ENCODE data around the gene PDCD4.

The PDCD4 gene

GRCh38 chr10:110857265-110858171 is 14.2 kb upstream of the PDCD4 start:
- no peaks in the 10 kb centered on the region for H3K36me3 ChIP-seq (replicated peaks; ENCODE audit: insufficient read depth, low read length)
- H3K4me1 ChIP-seq (ENCODE audit: low read length), result peaks cover 74% of the 10 kb centered on the region
- peak; percentile 57 for DNase-seq

GRCh38 chr10:110858297-110858934 is 13.3 kb upstream of the PDCD4 start:
- Histone ChIP-seq H3K9me2 (replicated peaks; ENCODE audit: insufficient read depth, low read length) (no peaks in the 10 kb centered on the region), H3K4me3 (ENCODE audit: low read length) (no peak overlapping the region), H3K27me3 (replicated peaks; ENCODE audit: insufficient read depth, low read length) (no peaks in the 10 kb centered on the region), H3K36me3 (replicated peaks; ENCODE audit: insufficient read depth, low read length) (no peaks in the 10 kb centered on the region), H3K4me1 (ENCODE audit: low read length) (peaks cover 74% of the 10 kb centered on the region), H2AFZ (ENCODE audit: low read length) (peak overlapping the region; percentile 49; the same call in 1 of the 2 replicates), H3K9me3 (replicated peaks; ENCODE audit: insufficient read depth, low read length) (no peaks in the 10 kb centered on the region), H3K9ac (ENCODE audit: low read length) (no peak overlapping the region; the same call in 1 of the 2 replicates), H3K4me2 (ENCODE audit: low read depth, low read length) (peak overlapping the region; percentile 22), H3K27ac (ENCODE audit: low read length) (peak overlapping the region; percentile 97), H3F3A (ENCODE audit: insufficient read depth, low read length) (peaks cover 56% of the 10 kb centered on the region), H3K79me2 (ENCODE audit: low read length) (no peaks in the 10 kb centered on the region), H4K20me1 (ENCODE audit: insufficient read depth, low read length) (no peaks in the 10 kb centered on the region)
- DNase-seq, result peak; percentile 55
- TF ChIP-seq CTCF (IDR thresholded peaks at IDR 0.05; ENCODE audit: low read length), result no peak
- no peak for TF ChIP-seq EZH2 (optimal IDR thresholded peaks at IDR 0.05; ENCODE audit: low read depth, low read length)
- no peak for TF ChIP-seq EZH2phosphoT487 (IDR thresholded peaks at IDR 0.05; ENCODE audit: low read length)

More at GRCh38 chr10:110857265-110858171, 14.2 kb upstream of the PDCD4 start:
- H3K4me3 ChIP-seq (ENCODE audit: low read length), result no peak overlapping the region
- H3K9me3 ChIP-seq (replicated peaks; ENCODE audit: insufficient read depth, low read length), result no peaks in the 10 kb centered on the region
- TF ChIP-seq EZH2phosphoT487 (IDR thresholded peaks at IDR 0.05; ENCODE audit: low read length) (no peak), EZH2 (optimal IDR thresholded peaks at IDR 0.05; ENCODE audit: low read depth, low read length) (no peak), CTCF (IDR thresholded peaks at IDR 0.05; ENCODE audit: low read length) (no peak)
- no peaks in the 10 kb centered on the region for H3K9me2 ChIP-seq (replicated peaks; ENCODE audit: insufficient read depth, low read length)
- peaks cover 54% of the 10 kb centered on the region for H3F3A ChIP-seq (ENCODE audit: insufficient read depth, low read length)
- H2AFZ ChIP-seq (ENCODE audit: low read length), result peak overlapping the region; percentile 49
- no peaks in the 10 kb centered on the region for H3K27me3 ChIP-seq (replicated peaks; ENCODE audit: insufficient read depth, low read length)
- H3K27ac ChIP-seq (ENCODE audit: low read length), result peak overlapping the region; percentile 97
- H3K4me2 ChIP-seq (ENCODE audit: low read depth, low read length), result peak overlapping the region; percentile 22
- peak overlapping the region; percentile 16; the same call in 1 of the 2 replicates for H3K9ac ChIP-seq (ENCODE audit: low read length)
- H4K20me1 ChIP-seq (ENCODE audit: insufficient read depth, low read length), result no peaks in the 10 kb centered on the region
- no peaks in the 10 kb centered on the region for H3K79me2 ChIP-seq (ENCODE audit: low read length)

- Histone ChIP-seq H3K4me2 (ENCODE audit: low read depth, low read length) (peak overlapping the region; percentile 52), H3K4me1 (ENCODE audit: low read length) (peaks cover 74% of the 10 kb centered on the region), H3K36me3 (replicated peaks; ENCODE audit: insufficient read depth, low read length) (no peaks in the 10 kb centered on the region), H3K4me3 (ENCODE audit: low read length) (no peak overlapping the region), H2AFZ (ENCODE audit: low read length) (peak overlapping the region; percentile 47), H4K20me1 (ENCODE audit: insufficient read depth, low read length) (no peaks in the 10 kb centered on the region), H3F3A (ENCODE audit: insufficient read depth, low read length) (peaks cover 66% of the 10 kb centered on the region), H3K9me2 (replicated peaks; ENCODE audit: insufficient read depth, low read length) (no peaks in the 10 kb centered on the region), H3K27ac (ENCODE audit: low read length) (peak overlapping the region; percentile 97), H3K79me2 (ENCODE audit: low read length) (no peaks in the 10 kb centered on the region), H3K27me3 (replicated peaks; ENCODE audit: insufficient read depth, low read length) (no peaks in the 10 kb centered on the region), H3K9ac (ENCODE audit: low read length) (peak overlapping the region; percentile 30), H3K9me3 (replicated peaks; ENCODE audit: insufficient read depth, low read length) (no peaks in the 10 kb centered on the region)
- TF ChIP-seq EZH2 (optimal IDR thresholded peaks at IDR 0.05; ENCODE audit: low read depth, low read length) (no peak), CTCF (IDR thresholded peaks at IDR 0.05; ENCODE audit: low read length) (no peak), EZH2phosphoT487 (IDR thresholded peaks at IDR 0.05; ENCODE audit: low read length) (no peak)
- no peak for DNase-seq
Measured at GRCh38 chr10:110859206-110859972, 12.3 kb upstream of the PDCD4 start.

Data from MM.1S (cell line).